CD4-positive, alpha-beta T cell treated with Interleukin-4 for 4 hours (primary cell): ENCODE results near the gene DPF3.

Source experiments
- DNase-seq: peaks from one replicate; pipeline ENCODE4 v3.0.0-alpha.2; 2020

DPF3 gene

DNA sequence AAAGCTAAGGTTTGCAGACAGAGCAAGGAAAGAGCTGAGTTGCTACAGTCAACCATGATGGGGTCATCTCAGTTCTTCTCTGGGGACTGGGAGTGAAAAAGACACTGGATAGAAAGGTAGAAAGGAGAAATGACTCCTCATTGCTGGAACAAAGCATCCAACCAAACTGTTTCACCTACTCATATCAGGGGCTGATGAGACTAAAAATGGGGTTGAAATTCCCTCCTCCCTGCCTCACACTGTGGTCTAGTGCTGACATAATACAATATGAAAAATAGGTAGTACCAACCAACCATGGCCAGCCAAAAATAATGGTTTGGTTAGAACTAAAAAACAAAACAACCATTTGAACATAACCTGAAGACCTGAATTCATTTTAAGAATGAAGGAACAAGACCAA, 220.7 kb downstream of the DPF3 start:
- DNase-seq, result no peak

GRCh38 chr14:72666610-72667009, 227.3 kb downstream of the DPF3 start:
- DNase-seq, result no peak

DNA sequence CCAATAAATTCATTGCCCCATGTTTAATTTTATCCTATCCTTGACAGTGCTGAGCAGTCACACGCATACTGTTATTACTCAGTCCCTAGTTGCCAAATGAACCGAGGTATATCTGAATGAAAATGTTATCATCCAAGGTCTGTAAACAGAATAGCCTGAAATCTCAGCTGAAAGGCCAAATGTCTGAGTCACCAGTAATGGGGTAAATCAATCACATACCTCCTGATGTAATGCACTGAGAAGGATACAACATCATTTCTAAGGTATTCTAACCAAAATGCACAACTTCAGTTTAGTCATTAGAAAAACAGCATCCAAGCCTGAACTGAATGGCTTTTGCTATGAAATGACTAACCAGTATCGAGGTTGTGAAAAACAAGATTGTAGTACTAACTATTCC, 228.6 kb downstream of the DPF3 start:
- DNase-seq, result no peak

- no peak for DNase-seq
Observed at GRCh38 chr14:72664651-72665050, 229.2 kb downstream of the DPF3 start.

- DNase-seq, result no peak
Observed at GRCh38 chr14:72663956-72664650, 229.8 kb downstream of the DPF3 start.

DNA sequence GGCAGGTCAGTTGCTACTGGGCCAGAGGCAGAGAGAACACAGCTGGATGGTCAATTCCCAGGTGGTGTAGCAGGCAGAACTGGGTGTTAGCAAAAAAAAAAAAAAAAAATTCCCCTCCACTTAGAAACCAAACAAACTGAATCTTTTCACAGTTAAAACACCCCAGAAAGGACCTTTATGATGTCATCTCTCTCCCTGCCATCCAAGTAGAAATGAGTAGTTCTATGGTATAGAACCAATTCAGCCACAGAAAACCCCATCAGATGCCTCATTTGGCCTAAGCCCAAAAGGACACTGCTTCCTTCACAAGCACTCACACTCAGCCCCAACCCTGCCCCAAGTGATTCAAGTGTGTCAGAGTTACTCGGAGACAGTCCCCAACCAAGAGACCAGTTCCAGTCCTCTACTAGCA, 230.8 kb downstream of the DPF3 start:
- no peak for DNase-seq

GRCh38 chr14:72662214-72662613, 231.7 kb downstream of the DPF3 start:
- no peak for DNase-seq

DNA sequence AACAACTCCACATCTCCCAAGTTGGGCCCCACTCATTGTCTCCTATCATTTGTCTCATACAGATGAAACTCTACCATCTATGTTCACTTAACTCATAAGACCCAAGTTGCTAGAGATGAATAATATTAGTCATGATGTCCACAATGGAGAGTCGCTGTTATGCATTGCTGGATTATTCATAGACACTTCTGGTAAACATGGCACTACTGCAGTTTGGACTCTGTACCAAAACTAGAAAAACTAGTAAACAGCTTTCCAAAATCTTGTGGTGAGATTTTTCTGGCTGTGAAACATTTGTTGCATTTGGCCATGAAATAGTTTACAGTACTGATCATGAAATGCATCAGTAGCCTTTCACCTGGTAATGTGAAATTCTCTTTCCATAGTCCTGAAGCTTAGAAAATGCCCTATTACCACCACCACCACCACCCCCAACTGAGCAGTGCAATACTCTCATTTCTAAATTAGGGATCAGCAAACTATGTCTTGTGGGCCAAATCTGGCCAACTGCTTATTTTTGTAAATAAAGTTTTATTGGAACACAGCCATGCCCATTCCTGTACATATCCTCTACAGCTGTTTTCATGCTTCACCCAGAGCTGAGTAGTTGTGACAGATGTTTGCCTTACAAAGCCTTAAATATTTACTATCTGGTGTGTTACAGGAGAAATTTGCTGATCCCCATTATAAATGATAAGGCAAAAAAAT, 236.5 kb downstream of the DPF3 start:
- no peak for DNase-seq

GRCh38 chr14:72653026-72653425, 240.9 kb downstream of the DPF3 start:
- DNase-seq, result no peak

DNA sequence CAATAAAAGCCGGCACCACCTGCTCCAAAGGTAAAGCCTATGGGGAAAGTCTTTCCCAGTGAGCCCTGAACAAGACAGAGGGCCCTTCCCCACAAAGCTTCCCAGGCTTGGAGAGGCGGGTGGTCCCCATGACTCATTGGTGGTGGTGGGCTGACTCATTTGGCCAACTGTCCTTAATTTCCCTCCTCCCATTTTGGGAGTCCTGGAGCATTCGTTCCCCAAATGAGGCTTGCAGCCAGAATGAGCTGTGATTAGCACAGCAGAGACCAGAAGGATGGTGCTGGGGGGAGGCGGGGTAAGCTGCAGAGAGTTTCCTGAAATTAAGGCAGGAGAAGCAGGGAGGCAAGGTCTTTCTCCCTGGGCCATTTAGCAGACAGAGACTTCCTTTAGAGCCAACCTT, 241.7 kb downstream of the DPF3 start:
- DNase-seq, result no peak

GRCh38 chr14:72651714-72652113, 242.2 kb downstream of the DPF3 start:
- DNase-seq, result no peak

DNA sequence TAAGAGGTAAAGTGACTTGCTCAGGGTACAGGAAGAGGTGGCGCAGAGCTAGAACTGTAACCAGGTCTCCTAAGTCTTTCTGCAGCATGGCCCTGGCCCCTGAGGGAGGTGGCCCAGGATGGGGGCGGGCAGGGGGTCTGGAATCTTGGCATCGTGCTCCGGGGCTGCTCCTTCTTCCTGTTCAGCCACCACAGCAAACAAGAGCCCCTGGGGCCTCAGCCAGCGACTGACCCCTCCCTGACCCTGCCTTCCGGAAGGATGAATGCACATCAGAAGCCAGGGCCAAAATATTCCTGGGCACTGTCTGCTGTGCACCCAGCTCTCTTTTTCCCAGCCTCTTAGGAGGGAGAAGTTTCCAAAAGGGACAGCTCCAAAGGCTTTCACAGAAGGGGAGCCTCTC, 242.8 kb downstream of the DPF3 start:
- no peak for DNase-seq

DNA sequence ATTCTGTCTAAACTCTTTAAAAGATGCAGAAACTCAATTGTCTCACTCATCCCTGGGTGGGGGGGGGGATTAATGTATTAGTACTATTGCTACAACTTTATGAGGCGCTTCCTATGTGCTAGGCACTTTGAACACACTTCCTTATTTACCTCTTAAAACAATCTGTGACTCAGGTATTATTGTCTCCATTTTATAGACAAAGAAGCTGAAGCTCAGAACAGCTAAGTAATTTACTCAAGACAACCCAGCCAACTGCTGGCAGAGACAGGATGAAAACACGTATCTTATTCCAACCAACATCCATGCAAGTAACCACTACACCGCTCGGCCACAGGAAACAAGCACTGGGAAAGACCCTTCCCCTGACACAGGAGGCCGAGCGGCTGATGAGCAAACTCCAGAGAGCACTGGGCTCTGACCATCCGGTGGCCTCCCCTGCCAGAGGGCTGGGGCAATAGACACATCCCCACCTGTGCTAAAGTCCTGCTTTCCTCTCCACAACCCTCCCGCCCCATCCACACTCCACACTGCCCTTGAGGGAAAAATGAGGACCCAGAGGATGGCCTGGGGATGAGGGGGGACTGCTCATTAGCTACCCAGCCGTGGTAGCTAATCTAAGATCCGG, 244.2 kb downstream of the DPF3 start:
- DNase-seq, result no peak

DNA sequence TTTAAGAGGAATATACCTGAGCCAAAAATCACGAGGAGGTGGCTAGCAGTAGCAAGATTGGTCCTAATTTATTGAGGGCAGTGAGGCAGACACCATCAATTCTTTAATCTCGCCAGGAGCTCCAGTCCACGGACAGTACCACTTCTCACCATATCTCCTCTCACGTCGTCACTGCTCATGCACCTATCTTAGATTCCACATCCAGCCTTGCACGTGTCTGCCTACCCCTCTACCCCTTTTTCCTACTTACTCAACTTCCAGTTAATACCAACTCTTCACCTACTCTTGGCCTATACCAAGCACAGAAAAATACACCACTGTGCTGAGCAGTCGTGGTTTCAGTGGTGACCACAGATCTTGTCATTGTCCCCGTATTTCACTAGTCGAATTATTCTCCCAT, 246.1 kb downstream of the DPF3 start:
- DNase-seq, result no peak

DNA sequence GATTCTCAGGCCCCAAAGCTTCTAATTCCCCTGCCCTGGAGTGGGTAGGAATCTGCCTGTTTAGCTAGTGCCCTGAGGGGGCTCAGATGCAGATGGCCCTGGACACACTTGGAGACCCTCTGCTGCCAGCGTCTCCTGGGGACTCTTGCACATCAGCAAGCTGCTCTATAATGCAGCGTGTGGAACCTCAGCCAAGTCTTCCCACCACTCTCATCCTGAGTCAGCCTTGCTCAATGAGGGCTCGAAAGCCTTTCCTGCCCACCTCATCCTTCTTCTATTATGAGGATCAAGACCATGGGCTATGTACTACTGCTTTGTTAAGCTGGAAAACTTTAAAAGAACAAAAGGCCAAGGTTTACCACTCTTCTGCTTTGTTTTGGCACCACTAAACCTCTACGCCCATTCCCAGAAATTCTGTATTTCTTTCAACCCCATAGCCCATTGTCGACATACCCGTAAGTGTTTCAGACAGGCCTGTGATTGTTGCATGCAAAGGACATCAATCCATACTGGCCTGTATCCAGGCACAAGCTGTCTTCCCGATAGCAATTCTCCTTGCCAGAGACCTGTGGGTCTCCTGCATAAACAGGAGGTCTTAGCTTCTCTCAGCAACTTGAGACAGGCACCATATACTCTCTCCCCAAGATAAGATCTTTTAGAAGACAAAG, 246.9 kb downstream of the DPF3 start:
- no peak for DNase-seq

DNA sequence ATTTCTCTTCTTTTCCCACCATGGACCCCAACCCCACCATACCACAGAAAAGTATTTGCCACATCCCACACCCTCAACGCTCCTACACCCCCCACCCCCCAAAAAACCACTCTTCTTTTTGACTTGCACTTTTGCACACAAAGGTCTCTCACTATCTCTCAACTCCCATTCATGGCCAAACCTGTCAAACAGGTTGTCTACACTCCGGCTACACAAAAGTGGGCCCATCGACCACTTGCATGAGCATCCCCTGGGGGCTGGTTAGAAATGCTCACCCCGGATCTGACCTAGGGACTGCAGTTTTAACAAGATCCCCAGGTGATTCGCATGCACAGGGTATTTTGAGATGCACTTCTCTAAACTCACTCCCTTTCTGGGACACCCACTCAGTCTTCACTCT, 248.2 kb downstream of the DPF3 start:
- DNase-seq, result no peak

- DNase-seq, result no peak
Observed at GRCh38 chr14:72644758-72645489, 249.0 kb downstream of the DPF3 start.

DNA sequence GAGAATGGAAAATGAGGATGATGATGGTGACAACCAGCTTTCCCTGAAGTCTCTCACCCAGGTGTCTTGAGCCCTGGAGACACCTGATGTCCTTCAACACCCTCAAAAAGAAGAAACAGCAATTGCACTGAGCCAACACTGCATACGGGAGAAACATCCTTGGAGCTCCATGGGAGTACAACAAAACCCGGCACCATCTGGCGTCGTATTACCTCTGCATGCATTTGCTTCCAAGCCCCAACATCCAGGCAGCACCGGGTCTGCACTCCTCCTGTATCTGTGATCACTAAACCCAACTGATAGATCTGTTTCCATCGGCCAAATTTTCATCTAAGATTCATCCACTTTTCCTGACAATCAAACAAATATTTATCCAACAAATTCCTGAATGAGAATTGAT, 249.9 kb downstream of the DPF3 start:
- no peak for DNase-seq

DNA sequence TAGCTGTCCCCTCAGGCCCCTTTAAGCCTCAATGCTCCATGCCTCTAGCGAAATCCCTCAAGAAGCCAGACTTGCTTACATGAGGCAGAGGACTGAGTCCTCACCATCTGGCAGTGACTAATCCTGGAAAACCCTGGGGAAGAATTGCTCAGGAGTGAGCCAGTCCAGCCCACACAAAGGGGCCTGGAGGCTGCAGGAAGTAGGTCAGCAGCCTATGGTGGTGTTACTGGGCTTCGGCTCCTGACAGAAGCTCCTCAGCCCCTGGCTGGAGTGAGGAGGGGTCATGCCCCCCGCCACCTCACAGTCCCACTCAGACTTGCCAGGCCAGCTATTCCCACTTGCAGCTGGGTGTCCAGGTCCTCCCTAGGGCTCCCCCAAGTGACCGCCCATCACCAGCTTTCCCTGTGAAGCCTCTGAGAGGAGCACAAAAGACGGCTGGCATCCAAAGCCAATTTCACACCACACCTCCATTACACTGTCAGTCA, 250.5 kb downstream of the DPF3 start:
- DNase-seq, result no peak

DNA sequence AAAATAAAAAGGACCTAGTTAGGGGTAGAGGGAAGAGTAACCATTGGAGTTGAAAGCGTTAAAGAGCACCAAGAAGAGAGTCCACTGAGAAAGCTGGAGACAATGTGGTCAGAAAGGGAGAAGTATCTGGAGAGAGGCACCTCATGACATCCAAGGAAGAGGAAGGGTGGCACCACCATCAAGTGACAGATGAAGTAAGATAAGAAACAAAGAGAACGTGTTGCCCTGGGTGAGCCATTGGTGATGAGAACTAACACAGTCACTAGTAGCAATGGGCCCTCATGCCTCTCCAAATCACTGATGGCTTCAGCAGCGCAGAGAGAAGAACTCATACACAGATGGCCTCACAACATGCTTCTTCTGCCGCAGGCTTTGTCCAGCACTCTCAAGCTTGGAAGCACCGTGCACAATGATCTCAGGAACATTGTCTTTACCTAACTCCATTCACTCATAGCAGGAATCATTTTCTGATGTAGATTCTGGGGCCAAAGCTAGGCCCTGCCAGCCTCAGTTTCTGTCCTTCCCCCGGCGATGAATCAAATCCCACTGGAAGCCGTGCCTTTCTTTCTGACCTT, 252.9 kb downstream of the DPF3 start:
- no peak for DNase-seq

DNA sequence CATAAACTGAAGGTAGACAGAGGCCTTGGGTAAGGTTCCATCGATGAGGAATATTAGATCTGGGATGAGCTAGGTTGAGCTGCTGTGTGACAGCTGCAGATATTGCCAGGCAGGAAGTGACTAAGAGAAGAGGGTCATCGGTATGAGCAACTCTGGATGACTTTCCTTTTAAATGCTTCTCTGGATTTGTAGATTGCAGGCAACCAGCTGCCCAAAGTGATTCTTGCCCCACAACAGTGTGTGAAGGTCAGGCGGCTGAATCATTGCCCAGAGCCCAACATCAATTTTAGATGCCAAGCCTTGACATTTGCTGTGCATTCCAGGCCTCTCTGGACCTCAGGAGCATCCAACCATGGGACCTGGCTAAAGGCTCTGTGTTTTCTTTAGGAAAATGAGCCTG, 255.9 kb downstream of the DPF3 start:
- DNase-seq, result no peak

DNA sequence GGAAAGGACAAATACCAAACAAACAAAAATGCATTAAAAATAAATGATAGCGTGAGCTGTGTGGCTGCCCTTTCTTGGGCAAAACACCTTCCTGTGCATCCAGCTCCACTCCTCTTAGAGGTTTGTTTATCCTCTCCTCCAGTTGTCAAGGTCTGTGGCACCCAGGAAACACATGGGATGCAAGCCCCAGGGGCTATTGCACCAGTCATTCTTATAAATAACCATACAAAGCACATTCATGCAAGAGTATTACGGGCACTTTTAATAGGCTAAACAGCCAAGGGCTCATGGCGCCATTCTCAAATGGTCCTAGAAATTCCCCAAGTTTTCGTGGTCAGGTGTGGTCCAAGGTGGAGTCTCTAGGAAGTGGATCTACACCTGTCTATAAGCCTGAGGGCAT, 257.0 kb downstream of the DPF3 start:
- DNase-seq, result no peak

- no peak for DNase-seq
Observed at GRCh38 chr14:72636094-72636493, 257.8 kb downstream of the DPF3 start.
